IPS-NIHi7 (cell line): ENCODE results near the gene HACL1.
"Not testable (repeated sequence)": the region's sequence is repeated elsewhere in the genome, so short reads cannot be mapped to it uniquely, and the experiment has no call there.

Source experiments
- DNase-seq: peaks from one replicate; pipeline ENCODE4 v3.0.0; 2012; ENCODE audit warnings: mixed read lengths; ENCODE audit errors: extremely low spot score

The HACL1 gene

DNA sequence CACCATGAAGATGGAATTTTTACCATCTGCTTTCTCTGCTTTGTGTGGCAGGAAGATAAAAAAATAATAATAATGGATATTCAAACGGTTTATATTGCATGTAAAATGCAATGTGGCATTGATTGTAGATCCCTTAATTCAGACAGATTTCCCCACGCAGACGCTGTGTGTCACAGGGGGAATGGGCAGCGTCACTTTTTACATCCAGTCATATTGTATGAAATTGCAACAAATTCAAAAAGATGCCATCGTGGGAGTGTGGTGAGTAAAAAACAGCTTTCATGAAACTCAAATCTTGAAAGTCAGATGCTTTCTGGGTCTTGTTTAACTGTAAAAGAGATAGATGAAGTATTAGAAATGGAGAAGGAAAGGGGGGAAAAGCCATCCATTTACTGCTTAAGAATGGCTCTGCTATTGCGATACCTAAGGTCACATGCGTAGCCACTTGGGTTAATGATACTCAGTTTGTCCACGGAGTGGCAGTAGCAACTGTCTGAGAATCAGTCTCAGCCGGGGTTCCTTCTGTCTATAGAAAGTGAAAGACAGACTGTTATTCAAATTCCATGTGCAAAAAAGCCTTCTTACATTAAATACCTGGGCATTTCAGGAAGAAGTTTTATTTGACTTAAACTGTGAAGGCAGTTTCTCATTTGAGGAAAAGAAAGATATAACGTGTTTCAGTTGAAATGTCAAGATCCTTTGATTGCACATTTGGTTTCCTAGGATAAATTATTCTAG, 28.7 kb upstream of the HACL1 start:
- DNase-seq: peak; percentile 73

DNA sequence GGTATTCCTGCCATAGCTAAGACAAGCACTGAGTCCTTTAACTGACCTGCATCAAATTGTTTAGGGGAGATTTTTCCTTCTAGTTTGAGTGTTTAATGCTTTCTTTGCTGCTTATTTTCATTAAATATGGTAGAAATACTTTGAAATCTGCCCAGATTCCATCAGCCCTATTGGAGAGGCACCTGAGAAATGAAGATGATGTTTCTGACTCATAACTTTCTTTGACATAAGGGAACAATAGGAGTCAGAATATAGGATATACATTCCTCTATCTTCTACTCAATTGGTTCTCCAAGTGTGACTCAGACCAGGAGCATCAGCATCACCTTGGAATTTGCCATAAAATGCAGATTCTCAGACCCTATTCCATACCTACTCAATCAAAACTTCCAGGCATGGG, 27.6 kb upstream of the HACL1 start:
- DNase-seq: no peak

DNA sequence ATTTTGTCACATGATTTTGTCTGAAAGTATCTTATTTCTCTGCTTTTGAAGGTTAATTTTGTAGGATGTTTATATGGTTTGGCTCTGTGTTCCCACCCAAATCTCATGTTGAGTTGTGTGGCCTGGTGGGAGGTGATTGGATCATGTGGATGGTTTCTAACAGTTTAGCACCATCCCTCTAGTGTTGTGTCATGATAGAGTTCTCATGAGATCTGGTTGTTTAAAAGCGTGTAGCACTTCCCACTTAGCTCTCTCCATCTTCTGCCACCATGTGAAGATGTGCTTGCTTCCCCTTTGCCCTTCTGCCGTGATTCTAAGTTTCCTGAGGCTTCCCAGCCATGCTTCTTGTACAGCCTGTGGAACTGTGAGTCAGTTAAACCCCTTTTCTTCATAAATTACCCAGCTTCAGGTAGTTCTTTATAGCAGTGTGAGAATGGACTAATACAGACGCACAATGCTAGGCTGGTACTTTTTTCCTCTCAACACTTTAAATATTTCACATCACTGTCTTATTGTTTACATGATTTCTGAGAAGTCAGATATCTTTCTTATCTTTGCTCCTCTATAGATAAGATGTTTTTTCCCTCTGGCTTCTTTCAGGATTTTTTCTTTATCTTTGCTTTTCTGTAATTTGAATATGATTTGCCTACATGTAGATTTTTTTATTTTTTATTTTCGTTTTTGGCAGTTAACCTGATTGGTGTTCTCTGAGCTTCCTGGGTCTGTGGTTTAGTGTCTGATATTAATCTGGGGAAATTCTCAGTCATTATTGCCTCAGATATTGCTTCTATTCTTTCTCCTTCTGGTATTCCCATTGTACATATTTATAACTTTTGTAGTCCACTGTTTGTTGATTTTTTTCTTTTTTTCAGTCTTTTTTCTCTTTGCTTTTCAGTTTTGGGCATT, 22.4 kb upstream of the HACL1 start:
- no peak for DNase-seq

DNA sequence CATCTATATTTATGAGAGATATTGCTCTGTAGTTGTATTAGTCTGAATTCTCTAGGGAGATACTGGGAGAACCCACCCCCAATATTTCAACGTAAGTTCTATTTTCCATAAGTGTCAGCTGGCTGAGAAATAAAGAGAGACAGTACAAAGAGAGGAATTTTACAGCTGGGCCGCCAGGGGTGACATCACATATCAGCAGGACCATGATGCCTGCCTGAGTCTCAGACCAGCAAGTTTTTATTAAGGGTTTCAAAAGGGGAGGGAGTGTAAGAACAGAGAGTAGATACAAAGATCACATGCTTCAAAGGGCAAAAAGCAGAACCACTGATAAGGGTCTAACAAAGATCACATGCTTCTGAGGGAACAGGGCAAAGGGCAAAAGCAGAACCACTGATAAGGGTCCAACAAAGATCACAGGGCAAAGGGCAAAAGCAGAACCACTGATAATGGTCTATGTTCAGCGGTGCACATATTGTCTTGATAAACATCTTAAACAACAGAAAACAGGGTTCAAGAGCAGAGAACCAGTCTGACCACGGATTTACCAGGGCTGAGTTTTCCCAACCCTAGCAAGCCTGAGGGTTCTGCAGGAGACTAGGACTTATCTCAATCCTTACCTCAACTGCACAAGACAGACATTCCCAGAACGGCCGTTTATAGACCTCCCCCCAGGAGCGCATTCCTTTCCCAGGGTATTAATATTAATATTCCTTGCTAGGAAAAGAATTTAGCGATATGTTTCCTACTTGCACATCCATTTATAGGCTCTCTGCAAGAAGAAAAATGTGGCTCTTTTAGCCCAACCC, 18.5 kb upstream of the HACL1 start:
- DNase-seq: not testable (repeated sequence)

DNA sequence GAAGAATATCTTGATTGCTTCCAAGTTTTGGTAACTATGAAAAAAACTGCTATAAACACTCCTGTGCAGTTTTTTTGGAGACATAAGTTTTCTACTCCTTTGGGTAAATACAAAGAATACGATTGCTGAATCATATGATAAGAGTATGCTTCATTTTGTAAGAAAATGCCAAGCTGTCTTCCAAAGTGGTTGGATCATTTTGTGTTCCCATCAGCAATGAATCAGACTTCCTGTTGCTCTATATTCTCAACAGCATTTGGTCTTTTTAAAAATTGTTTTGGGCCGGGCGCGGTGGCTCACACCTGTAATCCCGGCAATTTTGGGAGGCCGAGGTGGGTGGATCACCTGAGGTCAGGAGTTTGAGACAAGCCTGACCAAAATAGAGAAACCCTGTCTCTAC, 14.7 kb upstream of the HACL1 start:
- no peak for DNase-seq

DNA sequence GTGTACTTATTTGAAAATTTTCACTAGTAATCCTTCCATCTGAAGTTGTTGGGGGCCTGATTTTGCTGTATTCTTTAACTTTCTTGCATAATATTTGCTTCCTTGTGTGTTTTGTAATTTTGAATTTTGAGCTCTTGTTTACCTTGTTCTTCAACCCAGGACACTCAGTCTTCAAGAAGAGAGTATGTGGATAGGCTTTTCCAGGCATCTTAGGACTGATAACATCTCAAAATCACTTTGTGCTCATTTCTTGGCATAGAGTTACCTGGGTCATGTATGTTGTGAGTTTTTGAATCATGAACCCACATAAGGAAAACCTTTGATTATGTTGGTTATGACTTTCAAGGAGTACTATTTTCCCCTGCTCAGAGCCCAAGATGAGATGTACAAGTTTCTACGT, 13.6 kb upstream of the HACL1 start:
- no peak for DNase-seq

DNA sequence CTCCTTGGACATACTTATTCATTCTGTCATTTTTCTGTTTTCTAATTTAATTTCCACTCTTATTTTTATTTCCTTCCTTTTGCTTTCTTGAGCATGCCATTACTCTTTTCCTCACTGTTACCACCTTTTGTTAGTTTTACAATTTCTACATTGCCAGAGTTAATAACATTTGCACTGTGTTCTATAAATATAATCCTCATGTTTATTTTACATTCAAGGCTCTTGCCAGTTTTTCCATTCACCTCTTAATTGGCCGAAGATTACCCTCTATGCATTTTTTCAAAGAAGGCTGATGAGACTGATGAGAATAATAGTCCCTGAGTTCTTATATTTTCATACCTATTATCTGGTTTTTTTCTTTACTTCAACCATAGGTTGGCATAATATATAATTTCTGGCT, 10.6 kb upstream of the HACL1 start:
- no peak for DNase-seq

DNA sequence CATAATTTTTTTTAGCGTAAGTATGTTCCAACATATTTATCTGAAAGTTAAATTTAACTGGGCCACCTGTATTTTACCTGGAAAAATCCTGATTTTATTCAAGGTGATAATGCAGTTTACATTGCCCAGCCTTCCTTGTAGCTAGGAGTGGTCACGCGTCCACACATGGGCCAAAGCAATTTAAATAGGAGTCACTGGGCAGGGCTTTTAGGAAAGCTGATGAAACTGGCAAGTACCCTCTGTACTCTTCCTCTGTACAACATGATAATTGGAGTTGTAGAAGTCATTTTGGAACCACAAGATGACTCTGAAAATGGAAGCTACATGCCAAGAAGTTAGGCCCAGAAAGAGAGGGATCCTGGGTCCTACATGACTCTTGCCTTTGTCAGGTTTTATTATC, 9.6 kb upstream of the HACL1 start:
- DNase-seq: no peak

DNA sequence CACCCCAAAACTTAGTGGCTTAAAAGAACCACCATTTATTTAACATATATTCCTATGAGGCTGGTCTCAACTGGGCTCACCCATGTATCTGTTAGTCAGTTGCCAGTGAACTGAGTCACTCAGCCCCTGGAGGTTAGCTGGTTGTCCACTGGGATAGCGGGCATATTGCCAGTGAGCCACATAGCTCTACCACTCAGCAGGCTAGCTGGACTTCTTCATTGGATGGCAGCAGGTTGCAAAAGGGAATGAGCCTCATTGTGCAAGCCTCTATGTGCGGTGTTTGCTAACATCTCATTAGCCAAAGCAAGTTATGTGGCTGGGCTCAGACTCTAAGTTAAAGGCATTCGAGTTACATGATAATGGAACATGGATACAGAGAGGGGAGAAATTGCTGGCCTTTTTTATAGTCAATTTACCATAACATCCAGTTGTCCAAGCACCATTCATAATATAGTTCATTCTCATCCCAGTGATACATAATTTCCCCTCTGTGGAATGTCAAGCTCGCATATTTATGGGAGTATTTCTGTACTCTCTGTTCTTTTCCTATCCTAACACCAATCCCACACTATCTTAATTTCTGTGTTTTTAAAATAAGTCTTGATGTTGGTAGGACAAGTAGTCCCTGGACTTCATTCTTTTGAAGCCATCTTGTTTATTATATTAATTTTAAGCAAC, 8.9 kb upstream of the HACL1 start:
- DNase-seq: no peak

DNA sequence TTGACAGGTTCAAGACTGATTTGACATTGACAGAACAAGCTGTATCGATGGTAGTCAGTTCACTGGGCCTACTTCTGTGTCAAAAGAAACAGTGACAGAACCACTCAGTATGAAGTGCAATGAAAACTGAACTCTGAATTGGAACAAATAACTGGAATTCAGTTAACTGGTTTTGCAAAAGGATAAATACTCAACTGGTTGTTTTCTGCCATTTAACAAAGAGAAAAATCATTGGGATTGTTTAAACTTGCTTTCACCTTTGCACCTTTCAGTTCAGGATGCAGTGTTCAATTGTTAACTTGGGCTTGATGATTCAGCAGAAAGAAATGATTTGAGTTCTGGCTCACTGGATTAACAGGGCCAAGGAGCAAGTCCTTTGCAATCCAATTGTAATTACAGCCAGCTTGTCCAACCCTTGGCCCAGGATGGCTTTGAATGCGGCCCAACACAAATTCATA, 5.1 kb upstream of the HACL1 start:
- DNase-seq: no peak

DNA sequence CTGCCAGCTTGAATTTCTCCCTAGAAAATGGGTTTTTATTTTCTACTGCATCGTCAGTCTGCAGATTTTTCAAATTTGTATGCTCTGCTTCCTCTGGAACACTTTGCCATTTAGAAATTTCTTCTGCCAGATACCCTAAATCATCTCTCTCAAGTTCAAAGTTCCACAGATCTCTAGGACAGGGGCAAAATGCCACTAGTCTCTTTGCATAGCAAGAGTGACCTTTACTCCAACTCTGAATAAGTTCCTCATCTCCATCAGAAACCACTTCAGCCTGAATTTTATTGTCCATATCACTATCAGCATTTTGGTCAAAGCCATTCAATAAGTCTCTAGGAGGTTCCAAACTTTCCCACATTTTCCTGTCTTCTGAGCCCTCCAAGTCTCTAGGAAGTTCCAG, 3.2 kb upstream of the HACL1 start:
- DNase-seq: not testable (repeated sequence)

DNA sequence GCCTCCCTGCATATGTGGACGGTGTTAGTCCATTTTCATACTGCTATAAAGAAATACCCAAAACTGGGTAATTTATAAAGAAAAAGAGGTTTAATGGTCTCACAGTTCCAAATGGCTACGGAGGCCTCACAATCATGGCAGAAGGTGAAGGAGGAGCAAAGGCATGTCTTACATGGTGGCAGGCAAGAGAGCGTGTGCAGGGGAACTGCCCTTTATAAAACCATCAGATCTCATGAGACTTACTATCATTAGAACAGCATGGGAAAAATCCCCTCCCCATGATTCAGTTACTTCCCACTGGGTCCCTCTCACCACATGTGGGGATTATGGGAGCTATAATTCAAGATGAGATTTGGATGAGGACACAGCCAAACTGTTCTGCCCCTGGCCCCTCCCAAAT, 1.4 kb upstream of the HACL1 start:
- DNase-seq: not testable (repeated sequence)

DNA sequence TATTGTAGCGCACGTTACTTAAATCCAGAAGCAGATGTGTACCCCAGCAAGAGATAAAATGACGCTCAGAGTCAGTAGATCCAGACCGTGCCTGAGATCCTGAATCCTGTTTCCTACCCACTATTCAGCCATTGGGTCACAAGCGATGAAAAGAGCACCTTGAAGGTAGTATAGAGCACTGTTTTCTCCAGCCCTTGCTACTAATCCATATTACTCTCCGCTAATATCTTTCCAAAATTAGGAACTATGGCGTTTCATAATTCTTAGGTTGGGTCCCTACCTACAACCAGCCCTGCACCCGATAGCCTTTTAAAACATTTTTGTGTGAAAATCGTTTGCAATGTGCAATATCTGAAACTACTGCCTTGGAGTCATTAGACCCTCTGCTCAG, 772 bp upstream of the HACL1 start:
- no peak for DNase-seq

DNA sequence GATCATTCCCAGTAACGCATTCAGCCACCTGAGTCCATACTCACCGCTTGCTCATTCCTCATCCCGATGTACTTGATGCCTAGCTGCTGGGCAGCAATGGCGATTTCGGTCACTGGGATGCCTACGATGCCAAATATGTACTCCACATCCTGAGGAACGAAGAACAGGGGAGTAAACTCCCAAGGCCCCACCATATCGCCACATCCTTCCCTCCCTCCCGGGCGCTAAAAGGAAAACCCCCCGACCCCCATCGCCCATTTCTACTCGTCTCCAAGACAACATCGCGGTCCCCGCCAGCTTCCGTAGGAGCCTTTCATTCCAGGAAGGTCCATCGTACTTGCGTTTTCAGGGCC, 347 bp downstream of the HACL1 start:
- DNase-seq: peak; percentile 14

DNA sequence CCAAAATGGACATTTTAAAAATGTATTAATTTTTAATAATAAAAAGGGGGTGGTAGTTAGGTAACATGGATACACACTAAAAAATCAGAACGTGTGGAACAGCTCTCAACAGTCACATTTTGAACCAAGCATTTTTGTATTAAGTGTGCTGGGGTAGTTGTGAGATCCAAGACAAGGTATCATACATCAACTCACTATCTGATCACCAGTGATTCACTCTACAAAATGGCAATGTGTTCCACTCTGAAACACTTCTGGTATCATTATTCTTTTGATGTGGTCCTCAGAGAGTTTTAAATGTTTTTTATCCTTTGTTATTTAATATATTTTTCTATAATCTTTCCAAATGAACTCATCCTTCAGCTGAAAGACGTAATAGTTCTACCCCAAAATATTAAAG, 5.4 kb downstream of the HACL1 start:
- DNase-seq: no peak

DNA sequence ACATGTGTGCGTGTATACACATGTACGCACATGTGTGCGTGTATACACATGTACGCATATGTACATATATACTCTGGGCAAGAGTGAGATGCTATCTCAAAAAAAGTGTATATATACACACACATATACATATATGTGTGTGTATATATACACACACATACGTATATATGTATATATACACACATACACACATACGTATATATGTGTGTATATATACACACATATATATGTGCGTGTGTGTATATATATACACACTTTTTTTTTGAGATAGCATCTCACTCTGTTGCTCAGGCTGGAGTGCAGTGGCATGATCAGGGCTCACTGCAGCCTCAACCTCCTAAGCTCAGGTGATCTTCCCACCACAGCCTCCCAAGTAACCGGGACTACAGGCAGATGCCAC, 8.4 kb downstream of the HACL1 start:
- DNase-seq: no peak

DNA sequence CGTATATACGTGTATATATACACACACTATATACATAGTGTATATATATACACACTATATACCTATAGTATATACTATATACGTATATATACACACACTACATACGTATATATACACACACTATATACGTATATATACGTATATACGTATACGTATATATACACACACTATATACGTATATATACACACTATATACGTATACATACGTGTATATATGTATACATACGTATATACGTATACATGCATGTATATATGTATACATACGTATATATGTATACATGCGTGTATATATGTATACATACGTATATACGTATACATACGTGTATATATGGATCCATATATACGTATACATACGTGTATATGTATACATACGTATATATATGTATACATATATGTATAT, 9.4 kb downstream of the HACL1 start:
- DNase-seq: no peak

DNA sequence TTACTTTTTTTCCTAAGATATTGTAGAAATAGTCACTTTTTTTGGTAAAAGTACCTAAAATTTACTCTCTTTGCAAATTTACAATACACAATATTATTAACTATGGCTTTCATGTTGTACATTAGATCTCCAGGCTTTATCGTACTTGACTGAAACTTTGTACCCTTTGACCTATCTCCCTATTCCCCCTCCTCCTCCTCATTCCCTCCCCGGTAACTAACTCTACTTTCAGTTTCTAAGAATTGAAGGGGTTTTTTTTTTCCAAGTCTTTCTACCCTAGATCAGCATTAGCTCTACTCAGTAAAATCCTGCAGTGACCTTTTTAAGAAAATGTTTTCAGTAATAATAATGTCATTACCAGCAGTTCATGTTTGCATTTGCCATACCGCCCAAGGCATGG, 10.1 kb downstream of the HACL1 start:
- DNase-seq: no peak

DNA sequence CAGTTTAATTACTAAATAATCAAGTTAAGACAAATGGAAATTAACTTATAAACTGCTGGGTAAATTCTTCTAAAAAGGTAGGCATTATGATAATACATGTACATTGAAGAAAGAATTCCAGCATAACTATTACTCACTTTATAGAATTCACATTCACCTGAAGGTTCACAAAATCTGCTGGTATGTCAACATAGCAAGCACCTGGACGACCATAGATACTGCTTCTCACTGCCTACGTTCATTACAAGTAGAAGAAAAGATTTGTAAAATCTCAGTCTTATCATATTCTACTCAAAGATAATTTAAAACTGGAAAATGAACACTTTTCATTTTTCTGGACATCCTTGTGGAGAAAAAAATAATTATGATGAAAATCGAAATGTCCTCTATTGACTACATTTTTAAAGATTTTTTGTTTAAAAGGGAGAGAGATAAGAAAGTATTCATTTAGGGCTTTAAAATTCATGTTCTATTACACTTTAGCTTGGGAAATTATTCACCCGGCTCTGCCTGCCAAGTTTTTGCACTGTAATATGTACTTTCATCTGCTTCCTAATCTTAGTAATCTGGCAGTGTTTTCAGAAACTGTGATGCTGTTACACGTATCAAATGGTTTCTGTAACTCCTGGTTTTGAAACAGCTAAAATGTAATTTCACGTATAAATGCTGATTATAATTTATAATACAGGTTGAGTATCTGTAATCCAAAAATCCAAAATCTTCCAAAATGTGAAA, 16.1 kb downstream of the HACL1 start:
- no peak for DNase-seq

DNA sequence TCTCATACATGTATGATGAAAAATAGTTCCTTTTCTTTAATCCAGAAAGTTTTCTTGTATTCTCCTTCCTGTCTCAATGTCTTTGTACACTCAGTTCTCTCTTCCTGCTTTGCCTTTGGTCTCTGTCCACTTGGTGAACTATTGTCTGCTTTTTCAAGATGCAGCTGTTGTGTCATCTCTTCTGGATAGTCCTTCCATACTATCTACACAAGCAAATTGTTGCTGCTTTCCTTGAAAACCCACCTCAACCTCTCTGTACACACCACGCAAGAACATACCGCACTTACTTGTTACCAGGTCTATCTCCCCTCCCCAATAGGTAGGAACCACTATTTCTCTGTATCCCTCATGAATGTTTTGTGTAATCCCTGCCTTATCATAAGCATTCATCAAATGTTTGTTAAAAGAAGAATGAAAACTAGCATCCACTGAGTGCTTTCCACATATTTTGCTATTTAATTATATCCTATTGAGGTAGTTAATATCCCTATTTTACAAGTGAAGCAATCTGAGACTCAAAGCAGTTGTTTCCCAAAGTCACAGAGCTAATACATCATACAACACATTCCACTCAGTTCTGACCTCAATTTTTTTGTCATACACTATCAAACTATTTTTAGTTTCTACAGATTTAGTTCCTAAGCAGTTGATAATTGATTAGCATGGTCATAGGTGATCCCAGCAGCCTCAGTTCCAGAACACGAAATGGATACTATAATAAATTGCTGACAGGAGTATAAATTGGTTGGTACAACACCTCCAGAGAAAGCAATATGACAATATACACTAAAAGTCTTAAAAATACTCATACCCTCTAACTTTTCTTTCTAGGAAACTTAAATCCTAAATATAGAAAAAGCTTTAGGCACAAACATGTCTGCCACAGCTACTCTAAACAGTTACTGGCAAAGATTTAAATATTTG, 19.6 kb downstream of the HACL1 start:
- no peak for DNase-seq
